Smooth muscle cell of bladder (primary cell): ENCODE results near the gene CHM. TPM values are rescaled to one million over a fixed set of nuclear protein-coding genes. Genes with fewer than 3 reads are reported as not detected.

Source experiments
- total RNA-seq: library from RNA; depleted of rRNA; stranded (reverse); fragments of >200 nt; gene quantifications from 2 replicates; pipeline ENCODE4 v1.2.3, GENCODE V29; 2014

The CHM gene, protein sequence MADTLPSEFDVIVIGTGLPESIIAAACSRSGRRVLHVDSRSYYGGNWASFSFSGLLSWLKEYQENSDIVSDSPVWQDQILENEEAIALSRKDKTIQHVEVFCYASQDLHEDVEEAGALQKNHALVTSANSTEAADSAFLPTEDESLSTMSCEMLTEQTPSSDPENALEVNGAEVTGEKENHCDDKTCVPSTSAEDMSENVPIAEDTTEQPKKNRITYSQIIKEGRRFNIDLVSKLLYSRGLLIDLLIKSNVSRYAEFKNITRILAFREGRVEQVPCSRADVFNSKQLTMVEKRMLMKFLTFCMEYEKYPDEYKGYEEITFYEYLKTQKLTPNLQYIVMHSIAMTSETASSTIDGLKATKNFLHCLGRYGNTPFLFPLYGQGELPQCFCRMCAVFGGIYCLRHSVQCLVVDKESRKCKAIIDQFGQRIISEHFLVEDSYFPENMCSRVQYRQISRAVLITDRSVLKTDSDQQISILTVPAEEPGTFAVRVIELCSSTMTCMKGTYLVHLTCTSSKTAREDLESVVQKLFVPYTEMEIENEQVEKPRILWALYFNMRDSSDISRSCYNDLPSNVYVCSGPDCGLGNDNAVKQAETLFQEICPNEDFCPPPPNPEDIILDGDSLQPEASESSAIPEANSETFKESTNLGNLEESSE
- 14.5 and 16.1 TPM in 2 replicates for total RNA-seq

DNA sequence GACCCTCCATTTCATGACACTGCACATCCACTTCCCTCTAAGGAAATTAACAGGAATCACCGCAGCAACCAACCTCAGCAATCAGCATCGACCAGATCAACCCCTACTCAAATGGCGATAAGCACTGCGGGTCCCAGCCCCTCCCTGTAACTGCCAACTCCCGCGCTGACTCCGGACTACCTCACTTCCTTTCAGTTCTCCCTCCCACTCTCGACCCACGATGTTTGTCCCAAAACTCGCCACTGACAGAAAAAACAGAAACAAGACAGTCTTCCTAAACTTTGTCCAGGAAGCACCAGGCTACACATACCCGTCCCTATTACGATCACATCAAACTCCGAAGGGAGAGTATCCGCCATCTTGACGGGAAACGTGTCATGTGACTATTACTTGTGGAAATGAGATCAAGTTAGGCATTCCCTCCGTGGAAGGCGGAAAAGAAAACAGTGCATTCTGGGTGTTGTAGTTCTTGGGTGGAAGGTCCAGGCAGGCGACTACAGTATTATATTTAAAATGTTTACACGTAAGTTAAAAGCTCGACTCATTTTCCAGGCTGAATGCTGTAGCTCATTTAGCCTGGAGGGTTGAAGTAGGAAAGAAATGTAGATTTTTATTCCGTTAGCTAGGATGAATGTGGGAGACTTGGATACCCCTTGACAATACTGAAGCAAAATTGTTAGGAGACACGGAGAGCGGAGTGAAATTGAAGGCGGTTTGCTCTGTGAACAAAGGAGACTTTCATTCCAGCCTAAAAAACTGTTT lies at the start of gene CHM:
Gene CHM (minus strand): TSS at position 385 of the 762 bp plus-strand sequence. CDS start 26 bp downstream, at position 359.

Other genes starting within 250 kb of the CHM start
- gene DACH2, start 100.9 kb upstream of the CHM start, total RNA-seq: 0.18 TPM in 1 of 2 replicates, not detected in the other